H1 (cell line): ENCODE measurements around the gene KCNK15. TPM values are rescaled to one million over a fixed set of nuclear protein-coding genes. Genes with fewer than 3 reads are reported as not detected.

Source experiments
- PHF8 ChIP-seq: fragments of 200-600 bp; sonication (generic); conservative IDR thresholded peaks from 2 replicates; pipeline ENCODE4 v1.7.1; 2012; ENCODE audit warnings: low read depth, mild to moderate bottlenecking, inconsistent platforms, low read length, moderate library complexity
- polyA plus RNA-seq, 7 experiments: library from polyadenylated mRNA; depleted of rRNA in 3 of 7; stranded (reverse) in 5 of 7; unstranded in 2 of 7; fragments of >200 nt in 5 of 7; fragments of 200-250 nt in 2 of 7; gene quantifications; 1 replicate in 5 of 7; 2 replicates in 1 of 7; 4 replicates in 1 of 7; pipeline versions ENCODE4 v1.2.1 to v1.2.3, GENCODE V29; 2011 to 2013; ENCODE audit warnings: missing spikeins in 2 of 7, mixed read lengths in 2 of 7
- total RNA-seq: library from RNA; stranded (reverse); fragmentation: NEBNext Ultra II Directional; extraction: Animal tissue kit (Norgen Biotek cat#: 25700); gene quantifications from 2 replicates; pipeline ENCODE4 v1.2.1, GENCODE V29; 2021

The KCNK15 gene
- total and polyA plus RNA-seq, 2 of the 8 experiments (the other 6 are each of a cell fraction or from before 2014, with no cell fraction given) = 0.24 to 0.33 TPM

DNA sequence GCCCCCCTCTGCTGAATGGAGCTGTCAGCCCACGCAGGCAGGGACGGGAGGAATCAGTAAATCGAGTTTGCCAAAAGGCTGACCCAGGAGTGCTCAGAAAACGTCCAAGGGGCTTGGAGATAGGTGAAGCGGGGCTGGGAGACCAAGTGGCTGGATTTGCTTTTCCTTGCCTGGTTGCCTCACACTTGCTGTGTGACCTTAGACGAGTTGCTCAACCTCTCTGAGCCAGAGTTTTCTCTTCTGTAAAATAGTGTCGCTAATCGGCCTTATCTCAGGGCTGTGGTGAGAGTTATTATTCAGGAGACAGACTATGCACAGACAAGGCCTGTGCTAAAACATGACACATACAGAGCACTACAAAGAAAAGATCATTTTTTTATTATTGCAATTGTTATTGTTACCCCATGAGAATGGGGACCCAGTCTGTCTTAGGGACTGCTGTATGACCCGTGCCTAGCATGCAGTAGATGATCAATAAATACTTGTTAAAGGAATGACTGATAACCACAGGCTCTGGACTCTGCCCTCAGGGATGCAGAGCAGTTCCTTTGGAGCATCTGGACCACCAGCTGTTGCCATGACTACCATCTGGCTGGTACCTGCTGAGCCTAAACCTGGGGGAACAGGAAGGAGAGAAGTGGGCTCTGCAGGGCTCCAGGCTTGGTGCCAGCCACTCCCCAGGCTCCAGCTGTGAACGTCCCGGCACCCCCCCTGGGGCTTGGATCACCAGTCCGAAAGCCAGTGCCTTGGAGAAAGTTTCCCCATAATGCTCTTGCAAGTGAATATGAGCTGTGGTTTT lies 901 bp downstream of the KCNK15 start (continued):
- TF ChIP-seq PHF8 = no peak
